Lower lobe of right lung (tissue), 2 donors: ENCODE results near the gene ZNF397. TPM values are rescaled to one million over a fixed set of nuclear protein-coding genes. Genes with fewer than 3 reads are reported as not detected.

Source experiments
- ATAC-seq, 2 donors: fragments of 200-7000 bp; cut with Tn5 transposase; one replicate each; pipeline ENCODE4 v1.9.1; 2020 to 2022; ENCODE audit warnings: mild to moderate bottlenecking in 2 of 2, moderate library complexity in 2 of 2
- DNase-seq: peaks from one replicate; pipeline ENCODE4 v3.0.0-alpha.2; 2020
- H3K27ac ChIP-seq: fragments of 200-600 bp; one replicate; pipeline ENCODE4 v1.8.0; 2022
- H3K27me3 ChIP-seq: fragments of 200-600 bp; one replicate; pipeline ENCODE4 v1.8.0; 2022; ENCODE audit warnings: low read depth
- H3K36me3 ChIP-seq: fragments of 200-600 bp; one replicate; pipeline ENCODE4 v1.8.0; 2022; ENCODE audit warnings: mild to moderate bottlenecking
- H3K4me1 ChIP-seq: fragments of 200-600 bp; one replicate; pipeline ENCODE4 v1.8.0; 2022
- H3K4me3 ChIP-seq: fragments of 200-600 bp; one replicate; pipeline ENCODE4 v1.8.0; 2022; ENCODE audit warnings: mild to moderate bottlenecking
- H3K9me3 ChIP-seq: fragments of 200-600 bp; one replicate; pipeline ENCODE4 v1.8.0; 2022
- CTCF ChIP-seq: fragments of 200-600 bp; IDR thresholded peaks from one replicate; pipeline ENCODE4 v1.8.0; 2022; ENCODE audit warnings: antibody characterized with exemption, mild to moderate bottlenecking
- intact Hi-C: fragments of 100-400 bp; cut with DNase I; formaldehyde crosslinking; loops from one replicate; pipeline ENCODE4 v1.11.0; 2022
- total RNA-seq: library from RNA; stranded (reverse); fragmentation: NEBNext Ultra II Directional; extraction: Animal tissue kit (Norgen Biotek cat#: 25700); gene quantifications from one replicate; pipeline ENCODE4 v1.2.1, GENCODE V29; 2021
- donor health status: DM: no; HTN: yes; CAD: no; lungs with severe emphysema.

ZNF397 gene
- total RNA-seq, 1 donor from 2014 or later = 33.1 TPM

- no peak for DNase-seq
- intact Hi-C loops = no loop called here
Observed at GRCh38 chr18:35239314-35239713, 1.5 kb upstream of the ZNF397 start.

GRCh38 chr18:35241448-35241804 is 592 bp downstream of the ZNF397 start:
- DNase-seq (no peak), ATAC-seq (peak in 1 of 2 donors; percentile 1)
- intact Hi-C loops = loop anchor here (10.0 kb wide), 1 partner anchor 103 kb away; the partner anchor contains the start of gene ZNF24
- Histone ChIP-seq H3K4me3 (peak overlapping the region; percentile 71), H3K4me1 (peaks cover 9% of the 10 kb centered on the region), H3K27ac (peak overlapping the region; percentile 97), H3K36me3 (peaks cover 41% of the 10 kb centered on the region), H3K9me3 (no peaks in the 10 kb centered on the region), H3K27me3 (no peaks in the 10 kb centered on the region)
- no peak for TF ChIP-seq CTCF

More at GRCh38 chr18:35239314-35239713, 1.5 kb upstream of the ZNF397 start:
- no peak overlapping the region for H3K27ac ChIP-seq
- ATAC-seq = no peak
- no peaks in the 10 kb centered on the region for H3K9me3 ChIP-seq
- no peak for TF ChIP-seq CTCF
- no peak overlapping the region for H3K4me3 ChIP-seq
- peaks cover 20% of the 10 kb centered on the region for H3K36me3 ChIP-seq
- H3K27me3 ChIP-seq = no peaks in the 10 kb centered on the region
- peaks cover 9% of the 10 kb centered on the region for H3K4me1 ChIP-seq

GRCh38 chr18:35242426-35242825 is 1.6 kb downstream of the ZNF397 start:
- Histone ChIP-seq H3K36me3 (peaks cover 51% of the 10 kb centered on the region), H3K27me3 (no peaks in the 10 kb centered on the region), H3K4me3 (no peak overlapping the region), H3K4me1 (peaks cover 9% of the 10 kb centered on the region), H3K27ac (no peak overlapping the region), H3K9me3 (no peaks in the 10 kb centered on the region)
- intact Hi-C loops = loop anchor here (10.0 kb wide), 1 partner anchor 102 kb away; the partner anchor contains the start of gene ZNF24
- DNase-seq = no peak
- ATAC-seq = no peak
- no peak for TF ChIP-seq CTCF

GRCh38 chr18:35244671-35245070 is 3.8 kb downstream of the ZNF397 start:
- H3K4me3 ChIP-seq = no peak overlapping the region
- H3K27me3 ChIP-seq = no peaks in the 10 kb centered on the region
- H3K27ac ChIP-seq = no peak overlapping the region
- peaks cover 72% of the 10 kb centered on the region for H3K36me3 ChIP-seq
- TF ChIP-seq CTCF = no peak
- intact Hi-C loops = loop anchor here (10.0 kb wide), 1 partner anchor 100 kb away; the partner anchor contains the start of gene ZNF24
- DNase-seq (no peak), ATAC-seq (no peak)
- H3K9me3 ChIP-seq = no peaks in the 10 kb centered on the region
- H3K4me1 ChIP-seq = peaks cover 9% of the 10 kb centered on the region

- TF ChIP-seq CTCF = no peak
- ATAC-seq (no peak), DNase-seq (no peak)
- H3K27me3 ChIP-seq = no peaks in the 10 kb centered on the region
- H3K4me3 ChIP-seq = no peak overlapping the region
- H3K27ac ChIP-seq = no peak overlapping the region
- H3K9me3 ChIP-seq = no peaks in the 10 kb centered on the region
- peaks cover 9% of the 10 kb centered on the region for H3K4me1 ChIP-seq
- peaks cover 82% of the 10 kb centered on the region for H3K36me3 ChIP-seq
- intact Hi-C loops = loop anchor here (10.0 kb wide), 1 partner anchor 99 kb away; the partner anchor contains the start of gene ZNF24
Observed at GRCh38 chr18:35245719-35246317, 5.0 kb downstream of the ZNF397 start.
